OCI-LY1 (cell line): ENCODE results near the gene ADK.

ENCODE experiments used
- EZH2 ChIP-seq: fragments of 200-600 bp; sonication (generic), shearing (Covaris generic); IDR thresholded peaks from 2 replicates; pipeline ENCODE4 v1.8.0; 2017; ENCODE audit warnings: borderline replicate concordance, mixed run types, mild to moderate bottlenecking, antibody characterized with exemption, low read length, moderate library complexity, mixed read lengths
- TF ChIP-seq, protein P1 (sequence below): fragments of 200-600 bp; sonication (generic), shearing (Covaris generic); IDR thresholded peaks from 2 replicates; pipeline ENCODE4 v1.5.1; 2017; ENCODE audit warnings: mild to moderate bottlenecking, antibody characterized with exemption, low read length, moderate library complexity, mixed read lengths

DNA sequence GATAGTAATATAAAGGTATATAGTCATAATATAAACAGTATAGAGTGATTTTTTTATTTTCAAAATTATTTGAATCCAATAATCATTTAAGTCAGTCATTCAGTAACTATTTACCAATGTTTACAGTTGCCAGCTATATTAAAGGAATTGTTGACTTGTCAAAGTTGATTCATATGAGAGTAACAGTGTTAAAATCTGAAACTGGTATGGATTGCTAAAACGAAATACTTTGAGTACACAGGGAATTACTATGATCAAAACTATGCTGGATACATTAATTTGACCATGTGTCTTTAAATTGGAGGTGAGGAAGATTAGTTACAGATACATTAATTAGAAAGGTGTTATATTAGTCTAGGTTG is 282.6 kb downstream of the ADK start:
- TF ChIP-seq, protein P1, sequence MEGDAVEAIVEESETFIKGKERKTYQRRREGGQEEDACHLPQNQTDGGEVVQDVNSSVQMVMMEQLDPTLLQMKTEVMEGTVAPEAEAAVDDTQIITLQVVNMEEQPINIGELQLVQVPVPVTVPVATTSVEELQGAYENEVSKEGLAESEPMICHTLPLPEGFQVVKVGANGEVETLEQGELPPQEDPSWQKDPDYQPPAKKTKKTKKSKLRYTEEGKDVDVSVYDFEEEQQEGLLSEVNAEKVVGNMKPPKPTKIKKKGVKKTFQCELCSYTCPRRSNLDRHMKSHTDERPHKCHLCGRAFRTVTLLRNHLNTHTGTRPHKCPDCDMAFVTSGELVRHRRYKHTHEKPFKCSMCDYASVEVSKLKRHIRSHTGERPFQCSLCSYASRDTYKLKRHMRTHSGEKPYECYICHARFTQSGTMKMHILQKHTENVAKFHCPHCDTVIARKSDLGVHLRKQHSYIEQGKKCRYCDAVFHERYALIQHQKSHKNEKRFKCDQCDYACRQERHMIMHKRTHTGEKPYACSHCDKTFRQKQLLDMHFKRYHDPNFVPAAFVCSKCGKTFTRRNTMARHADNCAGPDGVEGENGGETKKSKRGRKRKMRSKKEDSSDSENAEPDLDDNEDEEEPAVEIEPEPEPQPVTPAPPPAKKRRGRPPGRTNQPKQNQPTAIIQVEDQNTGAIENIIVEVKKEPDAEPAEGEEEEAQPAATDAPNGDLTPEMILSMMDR = no peak
- TF ChIP-seq EZH2 = no peak
